GM12801 (cell line): ENCODE measurements around the gene DEDD.

Experiments
- CTCF ChIP-seq: IDR thresholded peaks from one replicate; pipeline ENCODE4 v1.5.1; 2011; ENCODE audit warnings: control low read depth; ENCODE audit not compliant: insufficient read length; ENCODE audit errors: extremely low read depth

DEDD gene

GRCh38 chr1:161119092-161119903, 13.2 kb downstream of the DEDD start:
- TF ChIP-seq CTCF, result no peak

- TF ChIP-seq CTCF, result no peak
Observed at GRCh38 chr1:161117759-161118581, 14.5 kb downstream of the DEDD start, which contains the start of the genes NIT1 and PFDN2. NIT1 (plus strand) TSS chr1:161118105; CDS start chr1:161118177, 72 bp downstream. PFDN2 (minus strand) TSS chr1:161118037; CDS start chr1:161118026, 11 bp downstream.

GRCh38 chr1:161115132-161115711, 17.2 kb downstream of the DEDD start:
- TF ChIP-seq CTCF, result no peak

- no peak for TF ChIP-seq CTCF
Observed at GRCh38 chr1:161114556-161114955, 17.9 kb downstream of the DEDD start.

GRCh38 chr1:161113915-161114314, 18.6 kb downstream of the DEDD start:
- TF ChIP-seq CTCF, result no peak

GRCh38 chr1:161111527-161111926, 20.9 kb downstream of the DEDD start:
- no peak for TF ChIP-seq CTCF

- no peak for TF ChIP-seq CTCF
Observed at GRCh38 chr1:161111117-161111516, 21.4 kb downstream of the DEDD start.
